SK-N-SH treated with all-trans-retinoic acid at 6 μM for 48 hours (cell line): Measurements from ENCODE around the gene LEPROT.

Experiments
- BACH2 ChIP-seq: fragments of 250-450 bp; sonication (Bioruptor Pico); IDR thresholded peaks from 2 replicates; pipeline ENCODE4 v1.9.0; 2021; ENCODE audit warnings: mild to moderate bottlenecking, borderline replicate concordance
- OSR1 ChIP-seq: fragments of 250-450 bp; sonication (Bioruptor Pico); IDR thresholded peaks from 2 replicates; pipeline ENCODE4 v1.8.0; 2022; ENCODE audit warnings: moderate library complexity, mild to moderate bottlenecking, inconsistent platforms
- RARB ChIP-seq: fragments of 250-450 bp; sonication (Bioruptor Pico); IDR thresholded peaks from 2 replicates; pipeline ENCODE4 v1.8.0; 2021; ENCODE audit warnings: mild to moderate bottlenecking, moderate library complexity
- ZFP30 ChIP-seq: fragments of 450-650 bp; formaldehyde crosslinking; IDR thresholded peaks from 2 replicates; pipeline ENCODE4 v1.5.0; 2022; ENCODE audit warnings: mild to moderate bottlenecking, moderate library complexity
- TF ChIP-seq, protein P1 (sequence below): fragments of 250-450 bp; sonication (Bioruptor Pico); IDR thresholded peaks from 2 replicates; pipeline ENCODE4 v1.8.0; 2021; ENCODE audit warnings: low read depth, mild to moderate bottlenecking, moderate library complexity, borderline replicate concordance
- TF ChIP-seq, protein P2 (sequence below): fragments of 250-450 bp; sonication (Bioruptor Pico); IDR thresholded peaks from 2 replicates; pipeline ENCODE4 v1.8.0; 2020; ENCODE audit warnings: mild to moderate bottlenecking, moderate library complexity, borderline replicate concordance

DNA sequence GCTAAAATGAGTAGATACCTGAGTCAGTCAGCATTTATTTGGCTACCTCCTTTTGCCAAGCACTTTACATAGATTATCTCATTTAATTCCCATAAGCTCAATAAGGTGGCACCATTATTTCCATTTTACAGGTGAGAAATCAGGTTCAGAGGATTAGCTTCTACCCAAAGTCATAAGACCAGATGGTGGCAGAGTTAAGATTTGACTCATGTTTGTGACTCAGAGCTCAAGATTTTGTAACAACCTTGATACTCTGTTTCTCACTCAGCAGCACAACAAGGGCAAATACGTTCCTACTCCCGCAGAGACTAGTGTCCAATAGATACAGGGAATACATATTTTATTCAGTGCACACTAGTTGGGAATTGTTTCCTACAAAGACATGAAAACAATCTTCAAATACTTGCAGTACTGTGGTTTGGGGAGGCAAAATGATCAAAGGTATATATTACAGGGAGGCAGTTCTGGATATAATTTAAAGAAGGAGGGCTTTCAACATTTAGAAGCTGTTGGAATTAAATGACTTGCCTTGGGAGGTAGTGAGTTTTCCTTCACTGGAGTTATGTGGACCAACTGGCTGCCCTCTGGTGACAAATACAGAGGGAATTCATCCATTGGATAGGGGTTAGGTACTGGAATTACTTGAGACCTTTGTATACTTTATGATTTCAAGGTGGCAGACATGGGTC is 3.6 kb downstream of the LEPROT start:
- TF ChIP-seq RARB (CRISPR knock-in tag): no peak
- no peak for TF ChIP-seq BACH2 (CRISPR knock-in tag)
- no peak for TF ChIP-seq ZFP30 (CRISPR knock-in tag)
- no peak for TF ChIP-seq OSR1 (CRISPR knock-in tag)
- TF ChIP-seq, protein P1, sequence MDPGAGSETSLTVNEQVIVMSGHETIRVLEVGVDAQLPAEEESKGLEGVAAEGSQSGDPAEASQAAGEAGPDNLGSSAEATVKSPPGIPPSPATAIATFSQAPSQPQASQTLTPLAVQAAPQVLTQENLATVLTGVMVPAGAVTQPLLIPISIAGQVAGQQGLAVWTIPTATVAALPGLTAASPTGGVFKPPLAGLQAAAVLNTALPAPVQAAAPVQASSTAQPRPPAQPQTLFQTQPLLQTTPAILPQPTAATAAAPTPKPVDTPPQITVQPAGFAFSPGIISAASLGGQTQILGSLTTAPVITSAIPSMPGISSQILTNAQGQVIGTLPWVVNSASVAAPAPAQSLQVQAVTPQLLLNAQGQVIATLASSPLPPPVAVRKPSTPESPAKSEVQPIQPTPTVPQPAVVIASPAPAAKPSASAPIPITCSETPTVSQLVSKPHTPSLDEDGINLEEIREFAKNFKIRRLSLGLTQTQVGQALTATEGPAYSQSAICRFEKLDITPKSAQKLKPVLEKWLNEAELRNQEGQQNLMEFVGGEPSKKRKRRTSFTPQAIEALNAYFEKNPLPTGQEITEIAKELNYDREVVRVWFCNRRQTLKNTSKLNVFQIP (CRISPR knock-in tag): no peak
- TF ChIP-seq, protein P2, sequence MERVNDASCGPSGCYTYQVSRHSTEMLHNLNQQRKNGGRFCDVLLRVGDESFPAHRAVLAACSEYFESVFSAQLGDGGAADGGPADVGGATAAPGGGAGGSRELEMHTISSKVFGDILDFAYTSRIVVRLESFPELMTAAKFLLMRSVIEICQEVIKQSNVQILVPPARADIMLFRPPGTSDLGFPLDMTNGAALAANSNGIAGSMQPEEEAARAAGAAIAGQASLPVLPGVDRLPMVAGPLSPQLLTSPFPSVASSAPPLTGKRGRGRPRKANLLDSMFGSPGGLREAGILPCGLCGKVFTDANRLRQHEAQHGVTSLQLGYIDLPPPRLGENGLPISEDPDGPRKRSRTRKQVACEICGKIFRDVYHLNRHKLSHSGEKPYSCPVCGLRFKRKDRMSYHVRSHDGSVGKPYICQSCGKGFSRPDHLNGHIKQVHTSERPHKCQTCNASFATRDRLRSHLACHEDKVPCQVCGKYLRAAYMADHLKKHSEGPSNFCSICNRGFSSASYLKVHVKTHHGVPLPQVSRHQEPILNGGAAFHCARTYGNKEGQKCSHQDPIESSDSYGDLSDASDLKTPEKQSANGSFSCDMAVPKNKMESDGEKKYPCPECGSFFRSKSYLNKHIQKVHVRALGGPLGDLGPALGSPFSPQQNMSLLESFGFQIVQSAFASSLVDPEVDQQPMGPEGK (CRISPR knock-in tag): no peak
